T47D (cell line): ENCODE measurements around the gene CDHR3.

ENCODE experiments used
- DNase-seq, 2 experiments: peaks; one replicate each; pipeline versions ENCODE4 v3.0.0 to v3.0.0-alpha.2; 2011 to 2012; ENCODE audit warnings: low read depth in 1 of 2, low spot score in 1 of 2
- JUND ChIP-seq: IDR thresholded peaks from 2 replicates; pipeline ENCODE4 v1.6.1; 2012; ENCODE audit warnings: low read depth
- in situ Hi-C: cut with HindIII; loops from 2 replicates; pipeline ENCODE4 v1.10.0; 2016; ENCODE audit warnings: low sequenced_read_pairs, low pct_unique_long_range_greater_than_20kb

Gene CDHR3

GRCh38 chr7:106029451-106029850, 66.4 kb downstream of the CDHR3 start:
- TF ChIP-seq JUND: no peak
- in situ Hi-C loops: no loop called here

GRCh38 chr7:106029941-106030340, 66.9 kb downstream of the CDHR3 start:
- in situ Hi-C loops: no loop called here
- DNase-seq: peak in 1 of 2 experiments; percentile 23
- TF ChIP-seq JUND: no peak

More at GRCh38 chr7:106029451-106029850, 66.4 kb downstream of the CDHR3 start:
- peak in 1 of 2 experiments; percentile 44 for DNase-seq

GRCh38 chr7:106031300-106032035, 68.4 kb downstream of the CDHR3 start:
- no peak for DNase-seq
- TF ChIP-seq JUND: no peak
- in situ Hi-C loops: no loop called here

- no peak for DNase-seq
- in situ Hi-C loops: no loop called here
- no peak for TF ChIP-seq JUND
These were observed 69.2 kb downstream of the CDHR3 start for GRCh38 chr7:106032295-106032694.

DNA sequence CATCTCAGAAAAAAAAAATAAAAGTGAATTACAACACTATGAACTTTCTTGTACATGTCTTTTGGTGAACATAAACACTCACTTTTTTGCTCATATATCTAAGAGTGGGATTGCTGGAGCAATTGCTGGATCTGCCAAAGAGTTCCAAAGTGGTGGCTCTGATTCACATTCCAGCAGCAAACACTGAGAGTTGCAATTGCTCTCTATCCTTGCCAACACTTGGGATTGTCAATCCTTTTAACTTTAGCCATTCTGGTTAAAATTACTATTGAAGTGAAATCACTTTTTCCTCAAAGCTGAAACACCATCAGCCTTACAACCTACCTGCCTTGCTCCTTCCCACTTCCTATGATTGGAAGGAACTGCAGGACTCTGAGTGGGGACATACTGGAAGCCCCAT, 70.7 kb downstream of the CDHR3 start:
- no peak for TF ChIP-seq JUND
- DNase-seq: no peak
- in situ Hi-C loops: no loop called here

GRCh38 chr7:106034383-106034782, 71.3 kb downstream of the CDHR3 start:
- no peak for DNase-seq
- TF ChIP-seq JUND: no peak
- in situ Hi-C loops: no loop called here

DNA sequence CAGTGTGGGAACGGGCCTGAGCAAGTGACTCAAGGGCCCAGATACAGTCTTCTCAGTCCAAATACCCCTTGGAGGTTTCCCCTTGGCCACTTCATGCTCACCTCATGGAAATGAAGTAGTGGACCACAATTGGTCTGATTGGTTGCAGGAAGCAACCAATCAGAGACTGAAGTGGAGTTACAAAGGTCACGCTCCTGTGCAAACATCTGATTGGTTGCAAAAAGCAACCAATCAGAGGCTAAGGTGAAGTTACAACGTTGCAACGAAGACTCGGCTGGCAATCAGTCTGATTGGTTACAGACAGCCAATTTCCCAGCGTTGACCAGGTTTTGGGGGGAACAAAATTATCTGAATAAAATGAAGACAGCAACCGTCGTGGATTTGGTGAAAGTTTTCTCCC, 72.5 kb downstream of the CDHR3 start:
- DNase-seq: no peak
- in situ Hi-C loops: no loop called here
- no peak for TF ChIP-seq JUND

DNA sequence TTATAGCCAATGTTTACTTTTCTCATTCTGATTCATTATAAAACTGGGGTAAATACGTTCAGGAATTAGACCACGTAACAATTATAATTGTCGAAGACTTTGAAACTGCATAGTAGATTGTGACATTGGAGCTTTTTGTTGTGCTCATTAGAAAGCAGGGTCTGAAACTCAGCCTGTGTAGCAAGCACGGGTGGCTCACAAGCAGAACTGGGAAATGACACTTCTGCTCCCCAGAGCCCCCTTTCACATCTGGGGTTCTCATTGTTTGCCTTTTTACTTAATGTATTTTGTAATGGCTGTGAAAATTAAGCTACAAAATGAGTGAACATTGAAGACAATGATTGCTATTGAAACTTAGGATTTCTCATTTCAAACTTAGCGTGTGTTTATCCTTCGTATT, 72.9 kb downstream of the CDHR3 start:
- in situ Hi-C loops: no loop called here
- no peak for DNase-seq
- TF ChIP-seq JUND: no peak

- in situ Hi-C loops: no loop called here
These were observed 74.6 kb downstream of the CDHR3 start for GRCh38 chr7:106037489-106038176.

GRCh38 chr7:106038289-106038688, 75.2 kb downstream of the CDHR3 start:
- TF ChIP-seq JUND: no peak
- in situ Hi-C loops: no loop called here
- DNase-seq: no peak

More at GRCh38 chr7:106037489-106038176, 74.6 kb downstream of the CDHR3 start:
- TF ChIP-seq JUND: no peak
- no peak for DNase-seq

DNA sequence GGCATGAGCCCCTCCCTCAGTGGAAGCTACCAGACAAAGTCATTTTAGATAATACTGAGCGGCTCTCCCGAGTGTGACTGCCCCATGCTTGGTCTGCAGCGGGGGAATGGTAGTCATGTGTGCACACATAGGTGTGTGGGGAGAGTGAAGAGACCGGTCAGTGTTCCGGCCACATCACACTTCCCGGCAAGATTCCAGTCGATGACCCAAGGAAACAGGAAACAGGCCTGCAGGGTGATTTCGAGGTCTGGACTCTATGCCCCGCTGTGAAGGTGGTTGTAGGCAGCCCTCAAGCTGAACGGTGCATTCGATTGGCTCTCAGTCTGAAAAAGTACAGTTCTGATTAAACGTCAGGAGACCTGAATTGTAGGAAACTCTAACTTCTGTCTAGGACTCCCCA, 75.9 kb downstream of the CDHR3 start:
- in situ Hi-C loops: no loop called here
- no peak for TF ChIP-seq JUND
- no peak for DNase-seq

- in situ Hi-C loops: no loop called here
- no peak for TF ChIP-seq JUND
- no peak for DNase-seq
These were observed 76.5 kb downstream of the CDHR3 start for GRCh38 chr7:106039486-106040060.

GRCh38 chr7:106041140-106041717, 78.2 kb downstream of the CDHR3 start:
- no peak for TF ChIP-seq JUND

More at GRCh38 chr7:106041140-106041717, 78.2 kb downstream of the CDHR3 start:
- in situ Hi-C loops: no loop called here
- DNase-seq: peak; percentile 23 to 65
